ENCODE results near the gene GABRR3.

The GABRR3 gene

DNA sequence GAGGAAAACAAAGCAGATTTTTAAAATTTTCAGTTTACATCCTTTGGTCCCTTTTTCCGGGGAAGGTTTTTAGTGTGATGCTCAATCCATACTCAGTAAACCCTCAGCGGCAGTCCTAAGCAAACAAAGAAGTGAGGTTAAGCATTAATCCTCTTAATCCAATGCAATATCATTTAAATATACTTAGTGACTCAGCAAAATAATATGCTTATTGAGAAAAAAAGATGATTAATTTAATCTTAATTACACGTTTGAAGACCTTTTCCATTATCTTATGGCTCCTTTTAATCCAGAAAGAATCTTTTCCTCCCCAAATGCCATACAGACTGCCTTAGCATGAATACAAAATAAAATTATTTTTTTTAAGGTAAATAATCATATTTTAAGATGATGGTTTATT, at the start of gene GABRR3:
Gene GABRR3 (minus strand): TSS at position 108 of the 400 bp plus-strand sequence. CDS start 328 bp downstream, outside the sequence.
- no peak for DNase-seq

- no peak for DNase-seq
These were observed 38.4 kb upstream of the GABRR3 start for GRCh38 chr3:98073486-98073885.

GRCh38 chr3:98070840-98071239, 35.7 kb upstream of the GABRR3 start:
- peak; percentile 72 for DNase-seq

DNA sequence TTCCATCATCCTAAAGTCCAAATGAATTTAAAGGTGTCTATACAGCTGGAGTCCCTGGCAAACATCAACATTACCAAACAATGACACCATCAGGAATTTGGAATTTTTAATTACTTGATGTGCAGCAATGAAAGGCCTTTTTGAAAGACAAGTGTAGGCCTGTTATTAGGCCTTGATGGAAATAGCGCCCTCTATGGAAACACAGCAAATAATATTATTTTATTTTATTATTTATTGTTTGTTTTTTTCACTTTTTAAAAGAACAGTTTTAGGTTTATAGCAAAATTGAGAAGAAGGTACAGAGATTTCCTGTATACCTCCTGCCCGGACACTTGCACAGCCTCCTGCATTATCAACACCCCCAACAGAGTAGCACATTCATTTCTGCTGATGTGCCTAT, 33.7 kb upstream of the GABRR3 start:
- no peak for DNase-seq

DNA sequence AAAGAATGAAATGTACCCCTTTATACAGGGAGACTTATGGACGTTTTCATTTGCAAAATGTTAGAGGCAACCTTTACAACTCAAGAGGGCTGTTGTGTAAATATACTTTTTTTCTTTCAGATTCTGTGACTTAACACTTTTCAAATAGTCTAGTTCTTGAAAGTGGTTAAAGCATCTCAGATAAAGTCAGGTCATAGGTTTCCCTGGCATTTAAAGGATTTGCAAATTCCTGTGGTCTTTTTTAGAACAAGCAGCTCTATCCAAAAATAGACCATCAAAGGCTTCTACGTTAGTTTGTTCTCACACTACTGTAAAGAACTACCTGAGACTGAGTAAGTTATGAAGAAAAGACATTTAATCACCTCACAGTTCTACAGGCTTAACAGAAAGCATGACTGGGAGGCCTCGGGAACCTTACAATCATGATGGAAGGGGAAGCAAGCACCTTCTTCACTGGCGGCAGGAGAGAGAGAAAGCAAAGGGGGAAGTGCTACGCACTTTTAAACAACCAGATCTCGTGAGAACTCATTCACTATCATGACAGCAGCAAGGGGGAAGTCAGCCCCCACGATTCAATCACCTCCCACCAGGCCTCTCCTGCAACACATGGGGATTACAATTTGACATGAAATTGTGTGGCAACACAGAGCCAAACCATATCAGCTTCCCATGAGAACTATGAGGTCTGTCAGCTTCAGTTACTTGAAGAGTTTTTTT, 23.3 kb upstream of the GABRR3 start:
- peak; percentile 95 for DNase-seq

- DNase-seq = no peak
These were observed 22.5 kb upstream of the GABRR3 start for GRCh38 chr3:98057631-98058030.

DNA sequence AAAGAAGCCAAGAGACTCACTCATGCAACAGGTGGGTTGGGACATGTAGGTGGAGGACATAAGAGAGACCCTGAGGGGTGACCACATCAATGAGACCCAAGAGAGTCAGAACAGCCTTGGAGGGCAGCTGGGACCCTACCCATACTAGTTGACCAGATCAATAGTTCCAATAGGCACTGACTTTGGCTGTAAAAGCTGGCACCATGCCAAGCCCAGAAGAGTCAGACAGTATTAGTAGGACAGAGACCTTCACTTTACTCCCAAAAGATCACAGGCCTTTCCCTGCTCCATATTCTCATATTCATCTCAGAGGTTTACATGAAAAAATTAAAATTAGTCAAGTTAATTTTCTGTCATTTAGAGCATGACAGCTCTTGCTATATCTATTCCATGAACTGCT, 20.9 kb upstream of the GABRR3 start:
- DNase-seq = no peak

DNA sequence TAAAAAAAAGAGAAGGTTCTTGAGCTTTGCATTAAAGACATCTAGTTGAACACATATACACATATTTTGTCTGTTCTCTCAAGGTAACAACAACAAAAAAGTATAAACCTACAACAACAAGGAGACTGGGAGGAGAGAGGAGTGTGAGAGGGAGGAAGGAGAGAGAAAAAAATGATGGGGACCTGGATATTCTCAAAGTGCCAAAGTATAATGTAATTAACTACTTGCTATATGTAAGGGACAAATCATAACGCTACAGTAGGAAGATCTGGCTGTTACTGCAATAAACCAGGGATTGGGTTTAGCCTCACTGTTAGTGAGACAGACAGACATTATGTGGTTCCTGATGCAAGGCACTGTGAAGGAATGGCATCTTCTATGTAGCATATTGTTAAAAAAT, 14.2 kb upstream of the GABRR3 start:
- DNase-seq = no peak

DNA sequence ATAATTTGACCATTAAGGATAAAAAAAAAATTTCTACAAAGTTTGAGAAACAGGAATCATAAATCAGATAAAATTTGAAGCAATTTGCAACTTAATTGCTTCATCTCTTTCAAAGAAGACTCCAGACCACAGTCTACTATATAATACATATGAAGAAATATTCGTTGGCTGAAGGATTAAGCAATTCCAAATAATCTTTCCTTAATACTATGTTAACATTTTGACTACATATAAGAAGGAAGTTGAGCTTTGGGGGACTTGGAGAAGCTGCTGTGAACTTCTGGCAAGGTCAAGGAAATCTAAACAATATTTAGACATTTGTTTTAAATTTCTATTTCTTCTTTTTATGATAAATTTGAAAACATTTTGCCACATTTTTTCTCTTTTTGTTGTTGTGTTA, 13.5 kb upstream of the GABRR3 start:
- peak; percentile 22 for DNase-seq

DNA sequence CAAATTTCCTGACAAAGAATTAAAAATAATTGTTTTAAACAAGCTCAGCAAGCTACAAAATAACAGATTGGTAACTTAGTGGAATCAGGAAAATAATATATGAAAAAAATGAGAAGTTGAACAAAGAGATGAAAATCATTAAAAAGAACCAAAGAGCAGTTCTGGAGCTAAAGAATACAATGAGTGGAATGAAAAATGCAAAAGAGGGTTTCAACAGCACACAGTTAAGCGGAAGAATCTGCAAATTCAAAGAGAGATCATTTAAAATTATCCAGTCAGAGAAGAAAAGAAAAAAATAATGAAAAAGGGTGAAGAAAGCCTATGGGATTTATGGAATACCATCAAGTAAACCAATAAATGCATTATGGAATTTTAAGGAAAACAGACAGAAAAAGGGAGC, 6.2 kb upstream of the GABRR3 start:
- peak; percentile 8 for DNase-seq

GRCh38 chr3:98039322-98040024, 4.4 kb upstream of the GABRR3 start:
- DNase-seq = peak; percentile 95

- no peak for DNase-seq
These were observed 3.8 kb upstream of the GABRR3 start for GRCh38 chr3:98038876-98039275.

GRCh38 chr3:98038286-98038685, 3.2 kb upstream of the GABRR3 start:
- no peak for DNase-seq

DNA sequence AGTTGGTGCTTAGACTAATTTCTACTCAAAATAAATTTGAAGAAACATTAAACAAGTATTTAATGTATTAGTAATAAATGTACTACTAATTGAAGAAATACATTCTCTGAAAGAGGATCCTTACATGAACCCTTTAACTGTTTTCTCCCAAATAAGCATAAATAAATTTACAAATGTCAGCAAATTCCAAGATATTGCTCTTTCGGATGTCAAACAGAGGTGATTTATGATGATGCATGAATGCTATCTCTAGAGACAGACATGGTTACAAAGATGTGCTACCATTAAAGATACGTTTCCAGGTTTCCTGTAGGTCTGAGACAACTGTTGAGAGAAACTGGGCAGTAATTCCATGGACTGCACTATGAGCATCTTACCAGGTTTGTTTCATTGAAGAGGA, 629 bp downstream of the GABRR3 start:
- DNase-seq = no peak

DNA sequence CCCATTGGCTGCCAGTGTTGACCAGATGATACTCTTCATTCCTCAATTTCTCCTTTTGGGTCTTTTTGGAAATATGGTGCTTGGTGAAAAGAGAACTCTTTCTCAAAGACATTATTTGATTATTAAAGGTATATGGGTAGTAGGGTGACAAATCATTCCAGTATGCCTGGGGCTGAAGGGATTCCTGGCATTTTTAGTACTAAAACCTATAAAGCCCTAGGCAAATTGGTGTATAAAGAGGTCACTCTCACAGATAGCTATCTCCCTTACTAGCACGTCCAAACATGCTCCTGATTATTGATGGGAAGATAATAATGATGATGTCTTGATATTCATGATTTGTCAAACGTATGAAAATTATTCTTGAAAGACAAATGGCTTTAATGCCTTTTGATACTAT, 1.1 kb downstream of the GABRR3 start:
- no peak for DNase-seq

DNA sequence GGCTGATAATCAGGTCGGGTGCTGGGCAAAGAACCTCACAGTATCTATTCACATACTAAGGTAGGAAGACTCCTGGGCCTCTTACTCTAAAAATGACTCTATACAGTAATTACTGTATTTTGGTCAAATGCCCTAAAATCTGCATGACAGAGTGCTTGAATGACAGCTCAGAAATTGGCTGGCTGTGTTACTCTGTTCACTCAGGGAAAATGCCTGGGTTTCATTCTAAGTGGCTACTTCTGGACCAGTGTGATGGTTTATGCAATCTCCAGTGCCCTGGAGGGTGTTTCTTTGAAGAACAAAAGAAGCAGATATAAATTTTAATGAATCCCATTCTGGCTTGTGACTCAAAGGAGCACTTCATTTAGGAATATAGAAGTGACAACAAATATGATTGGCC, 2.2 kb downstream of the GABRR3 start:
- DNase-seq = no peak

GRCh38 chr3:98032265-98032664, 2.9 kb downstream of the GABRR3 start:
- DNase-seq = no peak

DNA sequence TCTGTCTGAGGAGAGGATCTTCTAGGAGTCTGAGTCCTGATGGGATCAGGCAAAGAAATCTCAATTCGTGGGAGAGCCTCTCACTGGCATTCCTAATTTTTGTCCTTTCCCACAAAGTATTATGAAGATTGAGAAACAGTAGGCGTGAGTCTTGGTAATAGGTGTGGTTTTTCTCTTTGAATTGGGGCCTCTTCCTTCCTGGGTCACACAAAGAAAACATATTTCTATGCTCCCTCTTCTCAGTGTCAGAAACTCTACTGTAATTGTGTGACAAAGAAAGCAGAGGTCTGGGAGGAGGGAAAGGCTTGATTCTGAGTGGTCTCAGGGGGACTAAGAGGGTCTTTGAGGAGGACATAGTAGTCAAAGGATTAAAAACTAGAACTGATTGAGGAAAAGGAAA, 6.0 kb downstream of the GABRR3 start:
- DNase-seq = no peak

- DNase-seq = no peak
These were observed 8.0 kb downstream of the GABRR3 start for GRCh38 chr3:98027085-98027446.

DNA sequence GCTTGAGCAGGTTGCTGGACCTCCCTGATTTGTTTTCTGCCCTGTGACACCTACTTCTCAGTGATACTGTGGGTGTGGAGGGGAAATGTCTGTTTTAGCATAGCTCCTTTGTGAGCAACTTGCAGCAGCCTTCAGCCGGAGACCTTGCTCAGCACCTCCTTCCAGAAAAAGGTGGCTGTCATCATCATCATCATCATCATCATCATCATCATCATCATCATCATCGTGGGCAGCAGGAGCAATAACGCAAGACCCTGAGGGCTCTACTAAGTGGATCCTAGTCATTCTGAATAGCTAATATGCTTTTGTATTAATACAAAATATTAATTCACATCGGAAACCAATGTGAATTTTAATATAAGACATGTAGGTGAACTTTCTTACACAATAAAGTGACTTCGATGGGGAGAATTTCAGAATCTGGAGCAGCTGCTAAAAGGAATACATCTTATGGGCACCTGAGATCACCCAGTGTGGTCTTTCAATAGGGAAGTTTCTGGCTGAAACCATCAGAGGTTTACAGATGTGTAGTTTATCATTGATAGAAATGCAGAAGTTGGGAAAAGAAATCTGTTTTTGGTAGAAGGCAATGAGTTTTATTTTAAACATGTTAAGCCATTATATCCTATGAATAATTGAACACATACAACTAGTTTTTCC, 8.6 kb downstream of the GABRR3 start:
- peak; percentile 22 for DNase-seq

GRCh38 chr3:98025392-98025945, 9.6 kb downstream of the GABRR3 start:
- DNase-seq = no peak

DNA sequence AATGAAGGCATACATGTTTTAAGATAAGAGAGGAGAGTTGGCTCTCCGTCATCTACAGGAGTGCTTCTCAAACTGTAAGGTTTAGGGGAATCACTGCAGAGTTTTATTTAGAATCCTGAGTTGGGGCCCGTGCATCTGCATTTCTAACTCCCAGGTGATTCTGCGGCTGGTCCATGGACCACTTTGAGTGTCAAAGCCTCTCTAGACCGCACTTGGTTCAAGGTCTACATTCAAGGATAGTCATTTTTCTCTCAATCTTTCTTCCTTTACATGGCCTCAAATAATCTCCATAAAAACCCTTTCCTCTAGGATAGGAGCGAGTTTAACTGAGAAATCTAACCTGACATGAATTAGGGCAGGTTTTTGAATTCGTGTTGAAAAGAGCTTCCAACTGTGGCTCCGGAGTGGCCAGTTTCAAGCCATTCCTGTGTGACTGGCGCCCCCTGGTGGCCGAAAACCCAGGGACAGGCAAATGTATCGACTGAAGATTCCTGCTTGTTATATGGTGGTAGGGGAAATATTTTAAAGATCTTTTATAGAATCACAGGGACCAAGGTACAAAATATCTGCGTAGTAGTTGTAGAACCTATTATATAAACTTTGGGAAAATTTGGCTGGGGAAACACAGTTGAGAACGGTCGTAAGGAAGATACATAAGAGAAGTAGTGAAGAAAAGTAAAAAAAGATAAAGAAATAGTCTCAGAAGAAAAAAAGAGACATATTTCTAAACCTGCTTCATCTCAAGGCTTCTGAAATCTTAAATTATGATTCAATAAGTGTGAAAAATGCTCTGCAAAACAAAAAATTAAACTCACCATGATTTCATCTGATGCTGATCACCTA, 11.9 kb downstream of the GABRR3 start:
- DNase-seq = peak; percentile 91
